ENCODE data around the gene NRG3.

GRCh38 chr10:82148764-82149163 is 273.8 kb downstream of the NRG3 start:
- TF ChIP-seq, protein P1, sequence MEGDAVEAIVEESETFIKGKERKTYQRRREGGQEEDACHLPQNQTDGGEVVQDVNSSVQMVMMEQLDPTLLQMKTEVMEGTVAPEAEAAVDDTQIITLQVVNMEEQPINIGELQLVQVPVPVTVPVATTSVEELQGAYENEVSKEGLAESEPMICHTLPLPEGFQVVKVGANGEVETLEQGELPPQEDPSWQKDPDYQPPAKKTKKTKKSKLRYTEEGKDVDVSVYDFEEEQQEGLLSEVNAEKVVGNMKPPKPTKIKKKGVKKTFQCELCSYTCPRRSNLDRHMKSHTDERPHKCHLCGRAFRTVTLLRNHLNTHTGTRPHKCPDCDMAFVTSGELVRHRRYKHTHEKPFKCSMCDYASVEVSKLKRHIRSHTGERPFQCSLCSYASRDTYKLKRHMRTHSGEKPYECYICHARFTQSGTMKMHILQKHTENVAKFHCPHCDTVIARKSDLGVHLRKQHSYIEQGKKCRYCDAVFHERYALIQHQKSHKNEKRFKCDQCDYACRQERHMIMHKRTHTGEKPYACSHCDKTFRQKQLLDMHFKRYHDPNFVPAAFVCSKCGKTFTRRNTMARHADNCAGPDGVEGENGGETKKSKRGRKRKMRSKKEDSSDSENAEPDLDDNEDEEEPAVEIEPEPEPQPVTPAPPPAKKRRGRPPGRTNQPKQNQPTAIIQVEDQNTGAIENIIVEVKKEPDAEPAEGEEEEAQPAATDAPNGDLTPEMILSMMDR (IDR thresholded peaks at IDR 0.05; ENCODE audit: control extremely low read depth in 1 of 3, insufficient read depth in 1 of 3, low read depth in 1 of 3, low read length in 3 of 3): no peak
- TF ChIP-seq, protein P2, sequence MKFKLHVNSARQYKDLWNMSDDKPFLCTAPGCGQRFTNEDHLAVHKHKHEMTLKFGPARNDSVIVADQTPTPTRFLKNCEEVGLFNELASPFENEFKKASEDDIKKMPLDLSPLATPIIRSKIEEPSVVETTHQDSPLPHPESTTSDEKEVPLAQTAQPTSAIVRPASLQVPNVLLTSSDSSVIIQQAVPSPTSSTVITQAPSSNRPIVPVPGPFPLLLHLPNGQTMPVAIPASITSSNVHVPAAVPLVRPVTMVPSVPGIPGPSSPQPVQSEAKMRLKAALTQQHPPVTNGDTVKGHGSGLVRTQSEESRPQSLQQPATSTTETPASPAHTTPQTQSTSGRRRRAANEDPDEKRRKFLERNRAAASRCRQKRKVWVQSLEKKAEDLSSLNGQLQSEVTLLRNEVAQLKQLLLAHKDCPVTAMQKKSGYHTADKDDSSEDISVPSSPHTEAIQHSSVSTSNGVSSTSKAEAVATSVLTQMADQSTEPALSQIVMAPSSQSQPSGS (IDR thresholded peaks at IDR 0.05; ENCODE audit: low read length): no peak
- TF ChIP-seq, protein P3, sequence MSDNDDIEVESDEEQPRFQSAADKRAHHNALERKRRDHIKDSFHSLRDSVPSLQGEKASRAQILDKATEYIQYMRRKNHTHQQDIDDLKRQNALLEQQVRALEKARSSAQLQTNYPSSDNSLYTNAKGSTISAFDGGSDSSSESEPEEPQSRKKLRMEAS (IDR thresholded peaks at IDR 0.05): no peak
- TF ChIP-seq NRF1 (IDR thresholded peaks at IDR 0.05; ENCODE audit: low read depth, low read length) (no peak), RNF2 (IDR thresholded peaks at IDR 0.05; ENCODE audit: borderline replicate concordance, low read depth, low read length, missing control alignments, poor library complexity, severe bottlenecking) (no peak), SP2 (IDR thresholded peaks at IDR 0.05; ENCODE audit: low read length) (no peak), POLR2A (IDR thresholded peaks at IDR 0.05; ENCODE audit: control extremely low read depth in 1 of 2, low read depth in 2 of 2, low read length in 2 of 2) (no peak), BRCA1 (IDR thresholded peaks at IDR 0.05; ENCODE audit: low read depth, low read length) (no peak), POU5F1 (IDR thresholded peaks at IDR 0.05; ENCODE audit: low read depth, low read length) (no peak)
